ENCODE results near the gene POU6F1.
A peak's percentile ranks its signal among the peaks of the same experiment; 100 is the strongest.
"Not testable (repeated sequence)": the region's sequence is repeated elsewhere in the genome, so short reads cannot be mapped to it uniquely, and the experiment has no call there.

POU6F1 gene

GRCh38 chr12:51227112-51227511, 9.2 kb upstream of the POU6F1 start:
- not testable (repeated sequence) for DNase-seq (ENCODE audit: low read depth)

DNA sequence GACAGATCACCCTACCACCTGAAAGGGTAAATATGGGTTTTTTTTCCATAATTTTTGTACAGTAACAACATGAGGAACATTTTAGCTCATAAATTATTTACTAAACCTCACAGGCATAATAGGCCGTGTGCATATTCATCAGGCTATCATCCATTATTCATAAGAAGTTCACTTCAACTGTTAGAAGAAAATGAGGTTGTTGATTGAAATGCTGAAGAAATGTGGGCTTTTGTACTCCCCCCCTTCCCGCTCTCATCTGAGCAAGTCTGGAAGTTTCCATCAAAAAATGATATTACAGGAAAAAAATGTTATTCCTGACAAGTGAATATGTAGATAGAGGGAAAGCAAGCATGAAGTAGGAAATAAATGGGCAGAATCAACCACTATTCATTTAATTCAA, 7.9 kb upstream of the POU6F1 start:
- no peak for DNase-seq (ENCODE audit: low read depth)

DNA sequence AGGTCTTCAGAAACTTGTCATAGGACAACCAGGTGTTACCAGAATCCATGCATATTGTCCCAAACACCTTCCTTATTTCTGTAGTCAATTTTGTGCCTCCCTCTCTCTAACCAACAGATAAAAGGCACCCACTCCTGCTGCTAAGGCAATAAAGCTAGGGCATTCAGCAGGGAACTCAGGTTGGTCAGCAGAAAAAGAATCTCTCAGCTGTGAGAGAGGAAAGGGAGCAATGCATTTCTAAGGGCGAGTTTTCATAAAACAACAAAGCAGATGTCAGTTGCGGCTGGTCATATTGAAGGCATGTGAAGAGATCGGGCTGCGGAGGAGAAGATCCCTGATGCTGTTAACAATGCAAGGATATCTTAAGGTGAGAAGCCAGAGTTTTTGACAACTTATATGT, 7.4 kb upstream of the POU6F1 start:
- no peak for DNase-seq (ENCODE audit: low read depth)

DNA sequence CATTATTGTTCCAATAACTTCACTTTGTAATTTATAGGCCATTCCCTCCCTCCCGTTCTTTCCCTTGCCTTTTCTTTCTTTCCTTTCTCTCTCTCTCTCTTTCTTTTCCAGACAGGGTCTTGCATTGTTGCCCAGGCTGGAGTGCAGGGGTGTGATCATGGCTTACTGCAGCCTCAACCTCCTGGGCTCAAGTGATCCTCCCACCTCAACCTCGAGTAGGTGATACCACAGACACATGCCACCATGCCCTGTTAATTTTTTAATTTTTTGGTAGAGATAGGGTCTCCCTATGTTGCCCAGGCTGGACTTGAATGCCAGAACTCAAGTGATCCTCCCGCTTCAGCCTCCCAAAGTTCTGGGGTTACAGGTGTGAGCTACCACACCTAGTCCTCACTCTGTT, 6.8 kb upstream of the POU6F1 start:
- DNase-seq (ENCODE audit: low read depth) = no peak

DNA sequence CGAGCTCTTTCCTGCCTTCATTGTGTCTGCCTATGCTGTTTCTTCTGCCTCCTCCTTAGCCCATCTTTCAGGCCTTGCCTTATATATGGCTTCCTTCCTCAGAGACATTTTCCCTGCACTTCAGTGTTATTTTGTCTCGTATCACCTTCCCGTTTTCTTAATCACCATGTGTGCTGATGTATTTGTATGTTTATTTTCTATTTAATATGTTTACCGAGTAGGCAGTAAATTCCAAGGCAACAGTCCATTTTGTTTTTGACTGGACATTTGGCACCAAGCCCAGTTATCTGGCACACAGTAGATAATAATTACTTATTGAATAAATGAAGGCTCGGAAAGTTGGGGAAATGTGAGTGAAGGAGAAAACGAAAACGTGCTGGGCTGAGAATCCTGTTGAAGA, 4.6 kb upstream of the POU6F1 start:
- no peak for DNase-seq (ENCODE audit: low read depth)

- not testable (repeated sequence) for DNase-seq (ENCODE audit: low read depth)
Observed at GRCh38 chr12:51219857-51220256, 2.0 kb upstream of the POU6F1 start.

- no peak for DNase-seq (ENCODE audit: low read depth)
Observed at GRCh38 chr12:51219322-51219721, 1.5 kb upstream of the POU6F1 start.

DNA sequence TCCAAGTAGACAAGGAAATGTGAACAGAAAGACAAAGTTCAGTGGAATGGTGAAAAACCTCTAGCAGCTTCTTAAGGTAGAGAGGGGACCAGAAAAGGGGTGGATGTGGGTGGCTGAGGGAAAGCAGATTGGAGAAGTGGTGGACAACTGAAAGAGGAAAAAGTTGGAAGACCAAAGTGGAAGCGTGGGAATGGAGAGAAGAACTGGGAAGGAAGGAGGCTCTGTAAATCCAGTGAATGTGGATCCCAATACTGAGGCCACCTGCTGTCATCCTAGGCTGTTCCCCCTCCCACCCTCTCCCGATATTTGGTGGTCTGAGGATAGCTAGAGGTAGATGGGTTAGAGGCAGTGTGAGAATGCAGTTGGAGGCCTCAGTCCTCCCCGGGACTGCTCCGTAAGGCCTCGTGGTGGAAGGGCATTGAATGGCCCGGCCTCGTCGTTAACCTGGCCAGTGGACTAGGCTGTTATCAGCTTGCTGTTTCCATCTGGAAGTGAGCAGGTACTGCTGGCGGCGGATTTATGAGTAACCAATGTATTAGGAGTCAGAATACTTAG, 822 bp upstream of the POU6F1 start:
- no peak for DNase-seq (ENCODE audit: low read depth)

DNA sequence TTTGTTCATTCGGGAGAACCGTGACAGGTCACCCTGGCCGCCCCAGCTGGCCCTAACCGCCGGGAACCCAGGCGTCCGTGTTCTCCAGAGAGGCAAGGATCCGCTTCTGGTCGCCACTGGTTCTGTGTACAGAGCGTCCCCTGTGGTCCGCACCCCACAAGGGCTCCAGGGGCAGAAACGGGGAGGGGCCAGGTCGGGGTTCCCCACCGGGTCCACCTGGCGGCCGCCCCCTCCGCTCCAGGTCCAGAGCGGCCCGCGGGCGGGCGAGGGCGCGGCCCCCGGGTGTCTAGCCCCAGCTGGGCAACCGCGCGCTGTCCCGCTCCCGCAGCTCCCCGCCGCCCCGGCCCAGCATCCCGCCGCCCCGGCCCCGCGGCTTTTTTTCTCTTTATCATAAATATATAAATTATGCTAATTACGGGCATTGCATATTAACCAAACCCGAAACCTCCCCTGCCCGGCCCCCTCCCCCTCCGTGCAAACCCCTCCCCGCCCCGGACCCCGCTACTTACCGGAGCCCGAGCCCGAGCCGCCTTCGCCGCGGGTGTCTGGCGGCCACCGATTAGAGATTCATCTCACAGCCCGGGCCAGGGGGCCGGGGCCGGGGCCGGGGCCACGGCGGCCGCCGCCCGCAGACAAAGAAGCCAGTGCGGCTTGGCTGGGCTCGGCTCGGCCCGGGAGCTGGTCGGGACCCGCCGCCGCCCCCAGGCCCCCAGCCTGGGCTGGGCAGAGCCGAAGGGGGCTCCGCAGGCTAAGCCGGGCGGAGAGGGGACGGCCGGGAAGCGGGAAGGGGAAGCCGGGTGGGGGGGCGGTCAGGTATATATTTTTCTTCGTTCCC, 512 bp downstream of the POU6F1 start:
- peak; percentile 32 for DNase-seq (ENCODE audit: low read depth)

- DNase-seq (ENCODE audit: low read depth) = no peak
Observed at GRCh38 chr12:51216642-51217041, 1.2 kb downstream of the POU6F1 start.

- DNase-seq (ENCODE audit: low read depth) = no peak
Observed at GRCh38 chr12:51214895-51215294, 3.0 kb downstream of the POU6F1 start.

GRCh38 chr12:51210690-51211395, 7.0 kb downstream of the POU6F1 start:
- no peak for DNase-seq (ENCODE audit: low read depth)

DNA sequence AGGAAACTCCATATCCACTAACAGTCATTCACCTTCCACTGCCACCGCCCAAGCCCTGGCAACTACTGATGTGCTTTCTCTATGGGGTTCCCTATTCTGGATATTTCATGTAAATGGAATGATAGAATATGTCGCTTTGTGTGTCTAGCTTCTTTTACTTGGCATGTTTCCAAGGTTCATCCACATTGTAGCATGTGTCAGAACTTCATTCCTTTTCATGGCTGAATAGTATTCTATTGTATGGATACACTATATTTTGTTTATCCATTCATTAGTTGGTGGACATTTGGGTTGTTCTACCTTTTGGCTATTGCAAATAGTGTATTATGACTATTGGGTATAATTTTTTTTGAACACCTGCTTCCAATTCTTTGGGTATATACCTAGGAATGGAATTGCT, 8.6 kb downstream of the POU6F1 start:
- DNase-seq (ENCODE audit: low read depth) = no peak

- DNase-seq (ENCODE audit: low read depth) = no peak
Observed at GRCh38 chr12:51208016-51208660, 9.7 kb downstream of the POU6F1 start.

DNA sequence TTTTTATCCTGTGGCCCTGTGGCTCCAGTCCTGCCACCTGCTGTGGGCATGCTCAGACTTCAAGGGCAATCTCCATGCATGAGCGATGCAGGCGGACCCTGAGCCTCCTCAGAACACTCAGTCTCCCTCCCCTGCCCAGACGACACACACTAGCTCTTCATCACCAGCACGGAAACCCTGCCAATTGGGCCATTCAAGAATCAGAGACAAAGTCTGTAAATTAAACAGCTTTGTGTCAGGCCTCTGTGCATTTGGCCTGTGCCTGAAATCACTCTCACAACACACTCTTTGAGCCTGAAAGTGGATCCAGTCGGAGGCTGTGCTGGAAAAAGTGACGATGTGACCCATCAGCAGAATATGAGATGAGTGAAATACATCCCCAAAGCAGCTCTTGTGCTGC, 12.5 kb downstream of the POU6F1 start:
- no peak for DNase-seq (ENCODE audit: low read depth)

DNA sequence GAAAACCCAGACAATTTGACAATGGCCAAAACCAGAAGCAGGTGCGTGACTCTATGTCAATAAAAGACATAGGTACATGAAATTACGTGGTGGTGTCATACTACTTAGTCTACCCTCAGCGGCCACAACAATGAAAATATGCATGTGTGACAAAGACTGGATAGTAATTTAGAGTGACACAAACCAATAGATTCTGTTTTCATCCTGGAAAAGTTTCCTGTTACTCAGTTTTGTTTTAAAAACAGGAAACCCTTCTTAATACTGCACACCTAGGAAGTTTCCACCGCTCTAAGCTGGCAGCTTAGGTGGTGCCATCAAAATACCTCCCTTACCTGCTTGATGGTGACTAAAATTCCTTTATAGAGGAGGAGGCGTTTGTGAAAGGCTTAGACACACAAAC, 15.1 kb downstream of the POU6F1 start:
- DNase-seq (ENCODE audit: low read depth) = no peak

GRCh38 chr12:51200806-51201205, 17.1 kb downstream of the POU6F1 start:
- DNase-seq (ENCODE audit: low read depth) = no peak

GRCh38 chr12:51200156-51200555, 17.7 kb downstream of the POU6F1 start:
- DNase-seq (ENCODE audit: low read depth) = no peak

DNA sequence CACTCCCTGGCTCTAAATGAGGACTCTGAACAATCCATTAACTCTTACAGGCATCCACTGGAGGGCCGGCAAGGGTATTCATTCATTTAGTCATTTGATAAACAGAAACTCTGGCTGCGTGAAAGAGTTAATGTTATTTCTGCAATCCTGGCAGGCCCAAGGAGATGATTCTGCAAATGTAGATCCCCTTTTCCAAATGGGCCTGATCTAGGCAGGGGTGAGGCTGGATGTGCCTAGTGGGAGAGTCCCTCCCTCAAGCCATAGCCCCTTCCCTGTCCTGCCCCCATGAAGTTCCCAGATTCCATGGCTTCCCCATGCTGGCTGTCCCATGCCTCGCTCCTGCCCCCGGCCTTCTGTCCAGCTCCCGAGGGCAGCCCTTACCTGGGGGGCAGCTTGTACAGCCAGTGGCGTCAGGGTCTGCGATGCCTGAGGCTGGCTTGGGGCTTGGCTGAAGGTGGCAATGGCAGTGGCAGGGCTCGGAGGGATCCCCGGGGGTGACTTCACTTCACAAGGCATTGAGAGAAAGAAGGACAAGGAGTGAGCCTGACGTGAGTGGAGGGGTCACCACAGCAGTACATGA, 18.4 kb downstream of the POU6F1 start:
- DNase-seq (ENCODE audit: low read depth) = no peak

- DNase-seq (ENCODE audit: low read depth) = no peak
Observed at GRCh38 chr12:51198568-51199365, 19.1 kb downstream of the POU6F1 start.

DNA sequence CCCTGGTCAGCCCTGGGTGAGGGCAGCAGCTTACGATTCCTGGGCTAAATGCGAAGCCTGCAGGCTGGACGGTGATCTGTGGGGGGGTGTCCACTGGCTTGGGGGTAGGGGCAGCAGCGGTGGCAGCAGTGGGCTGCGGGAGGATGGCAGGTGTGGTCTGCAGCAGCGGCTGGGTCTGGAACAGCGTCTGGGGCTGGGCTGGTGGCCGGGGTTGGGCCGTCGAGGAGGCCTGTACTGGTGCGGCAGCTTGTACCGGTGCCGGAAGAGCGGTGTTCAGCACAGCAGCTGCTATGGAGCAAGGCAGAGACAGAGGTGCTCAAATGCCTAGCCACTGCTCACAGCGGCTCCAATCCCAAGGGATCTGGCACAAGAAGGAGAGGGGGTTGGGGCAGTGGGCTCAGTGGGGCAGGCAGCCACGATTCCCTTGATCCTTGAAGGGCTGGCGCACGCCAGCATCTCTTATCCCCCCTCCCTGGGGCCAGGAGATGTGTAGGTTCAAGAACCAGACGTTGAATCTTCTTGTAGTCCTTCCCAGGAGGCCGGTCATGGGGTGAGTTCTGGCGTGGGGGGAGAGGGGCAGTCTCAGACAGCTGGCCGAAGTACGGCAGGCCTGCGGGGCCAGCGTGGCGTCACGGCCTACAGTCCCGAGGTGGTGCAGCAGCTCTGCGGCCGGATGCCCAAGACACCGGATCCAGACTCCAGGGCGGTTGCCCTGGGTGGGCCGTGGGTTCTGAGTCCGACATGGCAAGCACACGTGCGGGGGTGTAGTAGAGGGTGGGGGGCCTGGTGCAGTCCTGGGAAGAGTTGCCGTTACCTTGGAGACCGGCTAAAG, 19.9 kb downstream of the POU6F1 start:
- no peak for DNase-seq (ENCODE audit: low read depth)
